Stimulated activated CD4-positive, alpha-beta T cell treated with anti-CD3 and anti-CD28 coated beads, Interleukin-12 subunit alpha, Interleukin-12 subunit beta, amount 100 ng/mL, for 48 hours (primary cell): Measurements from ENCODE around the gene IFNL3.
"Not testable (repeated sequence)": the region's sequence is repeated elsewhere in the genome, so short reads cannot be mapped to it uniquely, and the experiment has no call there.

Source experiments
- DNase-seq, 3 donors: peaks; one replicate each; pipeline ENCODE4 v3.0.0-alpha.2; 2020; ENCODE audit warnings: low read depth in 2 of 3, low spot score in 1 of 3

Gene IFNL3

DNA sequence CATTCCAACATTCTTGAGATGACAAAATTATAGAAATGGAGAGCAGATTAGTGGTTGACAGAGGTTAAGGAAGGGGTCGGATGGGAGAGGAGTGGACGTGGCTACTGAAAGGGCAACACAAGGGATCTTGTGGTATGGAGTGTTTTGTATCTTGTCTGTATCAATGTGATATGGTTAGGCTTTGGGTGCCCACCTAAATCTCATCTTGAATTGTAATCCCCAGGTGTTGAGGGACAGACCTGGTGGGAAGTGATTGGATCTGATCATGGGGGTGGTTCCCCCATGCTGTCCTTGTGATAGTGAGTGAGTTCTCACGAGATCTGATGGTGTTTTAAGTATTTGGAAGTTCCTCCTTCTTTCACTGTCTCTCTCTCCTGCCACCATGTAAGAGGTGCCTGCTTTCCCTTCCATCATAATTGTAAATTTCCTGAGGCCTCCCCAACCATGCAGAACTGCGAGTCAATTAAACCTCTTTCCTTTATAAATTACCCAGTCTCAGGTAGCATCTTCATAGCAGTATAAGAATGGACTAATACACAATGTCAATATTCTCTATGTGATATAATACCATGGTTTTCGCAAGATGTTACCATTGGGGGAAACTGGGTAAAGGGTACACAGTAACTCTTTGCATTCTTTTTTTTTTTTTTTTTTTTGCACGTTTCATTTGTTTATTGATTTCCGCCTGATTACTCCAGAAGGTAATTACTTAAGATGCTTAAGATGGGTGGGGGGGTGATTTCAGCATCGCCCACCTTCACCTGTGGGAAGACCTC is 8.8 kb upstream of the IFNL3 start:
- DNase-seq: no peak

DNA sequence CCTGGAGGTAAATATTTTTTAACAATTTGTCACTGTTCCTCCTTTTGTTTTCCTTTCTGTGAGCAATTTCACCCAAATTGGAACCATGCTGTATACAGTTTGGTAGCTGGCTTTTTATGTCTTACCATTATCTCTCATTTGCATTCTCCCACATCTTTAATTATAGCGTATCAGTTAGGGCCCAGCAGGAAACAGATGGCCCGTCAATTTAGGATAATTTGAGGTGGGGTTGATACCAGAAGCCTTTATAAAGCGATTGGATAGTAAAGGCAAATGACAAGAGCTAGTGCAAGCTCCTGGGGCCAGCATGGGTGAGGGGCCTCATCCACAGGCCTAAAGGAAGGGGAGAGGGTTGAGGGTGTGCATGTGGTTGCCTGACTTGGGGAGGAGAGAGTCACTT is 7.7 kb upstream of the IFNL3 start:
- no peak for DNase-seq

DNA sequence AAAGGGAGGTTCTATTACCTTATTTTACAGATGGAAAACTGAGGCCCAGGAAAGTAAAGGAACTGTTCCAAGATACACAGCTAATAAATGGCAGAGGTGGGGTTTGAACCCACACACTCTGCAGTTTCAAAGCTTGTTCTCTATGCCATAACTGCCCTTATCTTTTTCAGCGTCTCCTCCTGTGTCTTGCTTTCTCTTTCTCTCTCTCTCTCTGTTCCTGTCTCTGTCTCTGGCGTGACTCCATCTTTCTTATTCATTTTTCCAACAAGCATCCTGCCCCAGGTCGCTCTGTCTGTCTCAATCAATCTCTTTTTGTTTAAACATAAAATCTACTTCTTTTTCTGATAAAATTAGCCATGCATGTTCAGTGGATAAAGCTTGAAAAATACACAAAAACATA is 7.0 kb upstream of the IFNL3 start:
- no peak for DNase-seq

DNA sequence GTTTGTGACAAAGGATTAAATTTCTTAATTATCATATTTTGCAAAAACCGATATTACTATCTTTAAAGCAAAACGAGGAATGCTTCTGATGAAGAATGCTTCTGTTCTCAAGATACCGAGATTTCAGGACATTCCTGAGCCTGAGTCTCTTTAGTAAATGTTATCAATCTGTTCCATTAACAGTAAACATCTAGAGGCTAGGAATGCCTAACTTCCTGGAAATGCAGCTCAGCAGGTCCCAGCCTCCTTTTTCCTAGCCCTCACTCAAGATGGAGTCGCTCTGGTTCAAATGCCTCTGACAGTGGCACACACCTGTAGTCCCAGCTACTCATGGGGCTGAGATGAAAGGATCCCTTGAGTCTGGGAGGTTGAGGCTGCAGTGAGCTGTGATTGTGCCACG is 6.3 kb upstream of the IFNL3 start:
- DNase-seq: no peak

DNA sequence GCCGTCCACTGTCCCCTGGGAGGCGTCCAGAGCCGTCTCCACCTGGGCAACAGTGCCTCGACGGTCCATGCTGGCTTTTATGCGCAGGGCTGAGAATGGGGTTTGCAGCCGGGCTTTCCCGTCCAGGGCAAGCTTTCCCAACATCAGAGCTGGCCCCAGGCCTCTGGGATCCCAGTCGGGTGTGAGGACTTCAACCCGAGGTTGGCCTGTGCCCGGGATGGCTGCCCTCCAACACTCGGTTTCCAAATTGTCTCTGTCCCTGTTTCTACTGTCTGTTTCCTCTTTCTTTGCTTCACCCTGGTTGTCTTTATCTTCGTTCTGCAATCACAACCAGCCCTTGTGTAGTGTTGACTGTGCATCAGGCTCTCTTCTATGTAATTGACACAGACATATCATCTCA is 4.0 kb upstream of the IFNL3 start, which contains the start of gene IFNL4:
Gene IFNL4 (minus strand): TSS at position 51 of the 400 bp plus-strand sequence.
- DNase-seq: no peak

DNA sequence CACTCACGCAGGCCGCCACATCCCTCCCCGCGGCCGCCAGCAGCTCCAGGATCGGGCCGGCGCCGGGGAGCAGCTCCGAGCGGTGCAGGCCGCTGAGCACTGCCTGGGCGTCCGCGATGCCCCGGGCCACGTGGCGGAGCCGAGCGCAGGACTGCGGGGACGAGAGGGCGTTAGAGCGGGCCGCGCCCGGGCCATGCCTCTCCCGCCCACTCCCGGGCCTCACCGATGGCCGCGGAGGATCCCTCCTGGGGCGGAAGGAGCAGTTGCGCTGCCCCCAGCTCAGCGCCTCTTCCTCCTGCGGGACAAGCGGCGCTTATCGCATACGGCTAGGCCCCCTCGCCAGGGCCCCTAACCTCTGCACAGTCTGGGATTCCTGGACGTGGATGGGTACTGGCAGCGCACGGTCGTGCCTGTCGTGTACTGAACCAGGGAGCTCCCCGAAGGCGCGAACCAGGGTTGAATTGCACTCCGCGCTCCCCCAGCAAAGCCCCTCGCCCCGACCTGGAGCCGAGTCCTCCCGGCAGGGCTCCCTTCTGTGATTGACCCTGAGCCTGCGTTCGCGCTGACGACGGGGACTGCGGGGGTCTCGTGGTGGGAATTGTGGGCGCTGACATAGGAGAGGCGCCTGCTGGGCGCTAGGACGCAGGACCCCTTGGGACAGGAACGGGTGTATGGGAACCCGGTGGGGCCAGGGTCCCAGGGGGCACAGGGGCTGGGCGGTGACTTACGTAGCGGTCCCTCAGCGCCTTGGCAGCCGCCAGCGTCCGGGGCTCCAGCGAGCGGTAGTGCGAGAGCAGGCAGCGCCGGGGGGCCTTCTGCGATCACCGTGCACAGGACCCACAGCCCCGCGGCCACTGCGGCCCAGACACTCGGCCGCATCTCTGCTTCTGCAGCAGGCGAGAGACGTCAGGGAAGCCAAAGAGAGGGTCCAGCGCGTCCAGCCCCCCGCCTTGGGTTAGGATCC is 3.2 kb upstream of the IFNL3 start:
- no peak for DNase-seq

DNA sequence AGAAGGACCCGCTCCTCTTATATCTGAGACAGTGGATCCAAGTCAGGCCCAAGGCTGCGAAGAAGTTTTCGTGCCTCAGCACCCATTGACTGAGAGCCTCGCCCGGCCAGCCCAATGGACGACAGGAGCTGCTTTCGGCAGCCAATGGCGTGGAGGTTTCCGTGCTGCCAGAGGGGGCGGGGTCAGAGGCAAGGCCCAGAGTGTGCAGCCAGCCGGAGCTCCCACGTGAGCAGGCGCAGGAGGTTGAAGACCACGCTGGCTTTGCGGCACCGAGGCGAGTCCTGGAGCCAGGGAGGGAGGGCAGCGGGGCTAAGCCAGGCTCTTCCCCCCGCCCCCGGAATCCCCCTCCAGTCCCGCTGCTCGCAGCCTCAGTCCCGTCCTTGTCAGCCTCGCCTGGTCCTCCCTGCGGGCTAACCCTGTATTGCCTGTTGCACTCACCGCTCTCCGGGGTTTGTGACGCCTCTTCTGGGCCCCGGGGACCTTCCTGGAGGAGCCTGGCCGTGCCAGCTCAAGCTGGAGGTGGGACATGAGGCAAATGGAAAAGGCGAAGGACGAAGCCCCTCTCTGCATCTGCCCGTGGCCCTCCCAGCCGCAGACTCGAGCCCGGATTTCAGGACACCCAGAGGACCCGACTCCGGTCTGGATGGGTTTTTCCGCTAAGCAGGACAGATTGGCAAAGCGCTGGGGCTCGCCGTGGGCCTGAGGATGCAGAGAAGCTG is 2.3 kb upstream of the IFNL3 start:
- peak in 1 of 3 donors; percentile 32 for DNase-seq

DNA sequence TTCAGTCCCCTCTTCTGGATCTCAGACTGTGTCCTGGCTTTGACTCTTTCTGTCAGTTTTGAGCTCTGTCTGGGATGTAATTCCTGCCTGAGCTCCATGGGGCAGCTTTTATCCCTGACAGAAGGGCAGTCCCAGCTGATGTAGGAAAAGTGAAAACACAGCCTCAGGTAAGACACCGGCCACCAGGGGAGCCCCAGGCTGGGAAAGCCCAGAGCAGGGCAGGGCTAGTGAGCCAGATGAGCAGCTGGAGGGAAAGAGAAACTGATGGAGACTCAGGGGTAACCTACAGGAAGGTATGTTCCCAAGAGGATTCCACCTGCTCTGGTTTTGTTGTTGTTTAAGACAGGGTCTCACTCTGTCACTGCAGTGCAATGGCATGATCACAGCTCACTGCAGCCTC is 360 bp upstream of the IFNL3 start:
- DNase-seq: not testable (repeated sequence)

DNA sequence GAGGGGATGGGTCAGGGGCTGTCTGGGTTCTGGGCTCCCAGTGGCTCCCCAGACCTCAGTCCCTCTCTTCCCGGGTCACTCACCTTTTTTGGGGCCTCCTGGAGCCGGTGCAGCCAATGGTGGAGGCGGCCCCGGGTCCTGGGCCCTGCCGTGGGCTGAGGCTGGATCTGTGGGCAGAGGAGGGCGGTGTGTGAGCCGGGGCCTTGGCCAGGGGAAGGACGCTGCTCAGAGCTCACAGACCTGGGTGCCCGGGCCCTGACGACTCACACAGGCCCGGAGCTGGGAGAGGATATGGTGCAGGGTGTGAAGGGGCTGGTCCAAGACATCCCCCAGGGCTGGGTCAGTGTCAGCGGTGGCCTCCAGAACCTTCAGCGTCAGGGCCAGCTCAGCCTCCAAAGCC is 1.1 kb downstream of the IFNL3 start:
- DNase-seq: not testable (repeated sequence)

DNA sequence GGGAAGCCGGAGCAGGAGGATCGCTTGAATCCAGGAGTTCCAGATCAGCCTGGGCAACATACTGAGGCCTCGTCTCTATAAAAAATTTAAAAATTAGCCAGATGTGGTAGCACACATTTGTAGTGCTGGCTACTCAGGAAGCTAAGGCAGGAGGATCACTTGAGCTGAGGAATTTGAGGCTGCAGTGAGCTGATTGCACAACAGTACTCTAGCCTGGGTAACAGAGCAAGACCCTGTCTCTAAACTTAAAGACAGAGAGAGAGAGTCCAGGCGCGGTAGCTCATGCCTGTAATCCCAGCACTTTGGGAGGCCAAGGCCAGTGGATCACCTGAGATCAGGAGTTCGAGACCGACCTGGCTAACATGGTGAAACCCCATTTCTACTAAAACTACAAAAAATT is 4.4 kb downstream of the IFNL3 start:
- no peak for DNase-seq

DNA sequence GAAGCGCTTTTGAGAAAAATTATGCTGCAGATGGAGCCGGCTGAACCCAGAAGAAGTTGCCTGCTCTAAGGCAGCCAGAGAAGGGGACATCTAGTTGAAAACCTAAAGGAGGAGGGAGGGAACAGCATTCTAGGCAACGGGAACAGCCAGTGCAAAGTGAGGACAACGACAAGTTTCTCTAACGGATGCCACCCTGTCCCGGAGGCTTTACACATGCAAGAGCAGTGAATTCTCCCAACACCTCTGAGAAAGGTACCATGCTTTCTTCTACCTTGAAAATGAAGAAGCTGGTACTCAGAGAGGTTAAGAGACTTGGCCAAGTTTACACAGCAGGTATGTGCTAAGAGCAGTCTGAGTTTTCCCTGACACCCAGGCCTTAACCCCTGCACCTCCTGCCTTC is 5.9 kb downstream of the IFNL3 start:
- DNase-seq: no peak

DNA sequence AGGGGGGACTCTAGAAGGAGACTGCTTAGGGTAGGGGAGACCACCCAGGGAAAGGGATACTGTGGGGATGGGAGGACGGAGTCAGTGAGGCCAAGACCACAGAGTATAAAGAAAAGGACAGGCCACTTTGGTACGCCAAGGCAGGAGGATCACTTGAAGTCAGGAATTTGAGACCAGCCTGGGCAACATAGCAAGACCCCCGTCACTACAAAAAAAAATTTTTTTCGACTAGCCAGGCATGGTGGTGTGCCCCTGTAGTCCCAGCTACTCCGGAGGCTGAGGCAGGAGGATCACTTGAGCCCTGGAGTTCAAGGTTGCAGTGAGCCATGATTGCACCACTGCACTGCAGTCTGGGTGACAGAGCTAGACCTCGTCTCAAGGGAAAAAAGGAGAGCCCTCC is 6.6 kb downstream of the IFNL3 start:
- DNase-seq: no peak

DNA sequence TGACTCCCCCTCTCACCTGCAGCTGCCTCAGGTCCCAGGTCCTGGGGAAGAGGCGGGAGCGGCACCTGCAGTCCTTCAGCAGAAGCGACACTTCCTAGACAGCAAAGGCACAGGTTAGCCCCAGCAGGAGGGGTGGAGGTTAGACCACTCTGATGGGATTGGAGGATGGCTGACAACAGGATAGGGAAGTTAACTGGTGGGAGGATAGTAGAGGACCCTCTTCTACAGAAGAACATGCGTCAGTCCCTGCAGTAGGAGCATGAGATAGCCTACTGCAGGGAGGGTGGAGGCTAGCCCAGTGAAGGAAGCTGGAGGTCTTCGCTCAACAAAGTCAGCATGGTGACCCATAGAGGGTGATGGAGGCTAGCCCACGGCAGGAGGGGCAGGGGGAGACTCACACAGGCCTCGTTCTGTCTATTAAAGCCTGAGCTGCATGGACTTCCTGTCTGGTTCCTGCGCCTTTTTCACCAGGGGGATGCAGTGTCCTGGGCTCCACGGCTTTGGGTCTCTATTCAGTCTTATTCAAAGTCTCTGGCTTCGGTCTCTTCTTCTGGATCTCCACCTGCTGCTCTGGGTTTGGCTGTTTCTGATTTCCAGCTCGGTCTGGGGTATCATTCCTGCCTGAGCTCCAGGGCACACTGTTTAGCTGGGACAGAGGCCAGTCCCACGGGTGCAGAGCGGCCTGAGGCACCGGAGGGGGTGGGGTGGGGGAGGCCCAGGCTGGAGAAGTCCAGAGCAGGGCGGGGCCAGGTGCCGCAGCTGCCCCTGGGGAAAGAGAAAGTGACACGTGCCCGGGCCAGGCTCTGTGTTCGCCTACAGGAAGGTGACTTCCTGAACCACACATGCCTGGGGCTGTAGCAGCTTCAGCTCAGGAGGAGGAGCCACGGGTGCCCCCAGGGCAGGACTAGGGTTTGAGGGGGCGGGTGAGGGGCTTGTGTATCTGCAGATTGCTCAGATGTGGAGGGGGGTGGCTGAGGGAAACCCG is 7.3 kb downstream of the IFNL3 start:
- peak in 1 of 3 donors; percentile 40 for DNase-seq

DNA sequence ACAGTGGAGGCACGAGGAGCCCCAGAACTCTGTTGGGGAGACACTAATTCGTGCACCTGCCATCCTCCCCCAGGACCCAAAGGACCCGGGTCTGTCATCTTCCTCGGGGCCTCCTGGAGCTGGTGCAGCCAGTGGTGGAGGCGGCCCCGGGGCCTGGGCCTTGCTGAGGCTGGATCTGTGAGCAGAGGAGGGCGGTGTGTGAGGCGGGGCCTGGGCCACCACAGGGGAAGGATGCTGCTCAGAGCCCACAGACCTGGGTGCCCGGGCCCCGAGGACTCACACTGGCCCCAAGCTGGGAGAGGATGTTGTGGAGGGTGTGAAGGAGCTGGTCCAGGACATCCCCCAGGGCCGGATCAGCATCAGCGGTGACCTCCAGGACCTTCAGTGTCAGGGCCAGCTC is 8.3 kb downstream of the IFNL3 start:
- DNase-seq: no peak

DNA sequence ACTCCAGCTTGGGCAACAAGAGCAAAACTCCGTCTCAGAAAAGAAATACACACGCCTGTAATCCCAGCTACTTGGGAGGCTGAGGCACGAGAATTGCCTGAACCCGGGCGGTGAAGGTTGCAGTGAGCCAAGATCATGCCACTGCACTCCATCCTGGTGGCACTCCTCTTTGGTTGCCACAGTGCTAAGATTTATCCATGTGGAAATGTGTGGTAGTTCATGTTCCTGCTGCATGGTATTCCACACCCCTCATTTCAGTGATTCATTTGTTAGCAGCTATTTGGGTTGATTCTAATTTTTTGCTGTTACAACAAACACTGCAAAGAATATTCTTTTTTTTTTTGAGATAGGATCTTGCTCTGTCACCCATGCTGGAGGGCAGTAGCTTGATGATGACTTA is 12.1 kb downstream of the IFNL3 start:
- DNase-seq: no peak

DNA sequence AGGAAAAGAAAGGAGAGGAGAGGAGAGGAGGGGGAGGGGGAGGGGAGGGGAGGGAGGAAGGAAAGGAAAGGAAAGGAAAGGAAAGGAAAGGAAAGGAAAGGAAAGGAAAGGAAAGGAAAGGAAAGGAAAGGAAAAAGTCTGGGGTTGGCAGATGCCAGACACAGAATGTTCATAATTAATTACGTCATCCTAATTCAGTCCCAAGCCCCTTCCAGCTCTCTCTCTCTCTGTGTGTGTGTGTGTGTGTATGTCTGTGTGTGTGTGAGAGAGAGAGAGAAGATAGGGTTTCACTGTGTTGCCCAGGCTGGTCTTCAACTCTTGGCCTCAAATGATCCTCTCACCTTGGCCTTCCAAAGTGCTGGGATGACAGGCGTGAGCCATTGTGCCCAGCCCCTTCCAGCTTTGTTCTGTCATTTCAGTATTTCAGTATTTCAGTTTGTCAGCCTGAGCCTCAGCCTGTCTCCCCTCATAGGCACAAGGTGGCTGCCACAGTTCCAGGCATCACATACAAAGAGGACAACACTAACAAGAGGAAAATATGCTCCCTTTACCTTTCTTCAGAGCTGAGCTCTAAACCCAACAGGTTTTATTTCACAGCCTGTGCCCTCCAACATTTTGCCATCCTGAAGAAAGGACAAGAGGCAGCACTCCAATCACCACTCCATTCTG is 14.6 kb downstream of the IFNL3 start:
- no peak for DNase-seq

DNA sequence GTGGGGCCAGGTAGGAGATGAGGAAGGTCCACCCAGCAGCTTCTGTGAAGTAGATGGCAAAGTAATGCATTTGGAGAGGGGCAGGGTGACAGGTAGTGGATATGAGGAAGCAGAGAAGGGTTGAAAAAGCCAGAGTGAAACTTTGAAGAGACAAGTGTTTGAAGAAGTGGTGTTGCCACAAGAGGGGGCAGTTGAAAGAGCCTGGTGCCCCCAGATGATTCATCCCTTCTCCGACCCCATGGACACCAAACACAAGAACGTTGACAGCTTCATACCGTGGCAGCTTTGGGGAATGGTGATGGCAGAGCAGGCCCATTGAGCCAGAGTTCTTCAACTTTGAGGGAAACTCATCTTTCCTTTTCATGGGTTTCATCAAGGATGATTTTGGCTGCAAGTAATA is 19.9 kb downstream of the IFNL3 start:
- no peak for DNase-seq

DNA sequence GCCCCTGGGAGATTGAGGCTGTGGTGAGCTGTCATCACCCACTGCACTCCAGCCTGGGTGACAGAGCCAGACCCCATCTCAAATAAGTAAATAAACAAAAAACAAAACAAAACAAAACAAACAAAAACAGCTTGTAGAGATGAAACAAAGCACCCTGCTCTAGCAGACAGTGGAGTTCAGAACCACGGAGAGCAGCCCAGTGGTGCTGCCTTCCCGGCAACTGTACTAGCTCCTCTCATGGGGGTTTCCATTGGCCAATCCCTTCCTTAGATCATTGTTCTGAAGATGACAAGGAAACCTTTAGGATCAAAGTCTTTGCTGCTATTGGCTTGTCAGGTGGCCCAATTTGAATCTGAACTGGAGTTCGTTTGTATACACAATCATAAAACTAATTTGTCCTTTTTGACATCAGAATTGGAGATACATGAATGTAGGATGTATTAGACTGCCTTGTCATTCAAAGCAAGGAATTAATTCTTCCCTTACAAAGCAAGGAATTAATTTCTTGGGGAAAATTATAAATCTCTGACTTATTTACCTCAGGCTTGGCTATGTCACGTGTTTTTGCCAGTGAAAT is 21.0 kb downstream of the IFNL3 start:
- no peak for DNase-seq

DNA sequence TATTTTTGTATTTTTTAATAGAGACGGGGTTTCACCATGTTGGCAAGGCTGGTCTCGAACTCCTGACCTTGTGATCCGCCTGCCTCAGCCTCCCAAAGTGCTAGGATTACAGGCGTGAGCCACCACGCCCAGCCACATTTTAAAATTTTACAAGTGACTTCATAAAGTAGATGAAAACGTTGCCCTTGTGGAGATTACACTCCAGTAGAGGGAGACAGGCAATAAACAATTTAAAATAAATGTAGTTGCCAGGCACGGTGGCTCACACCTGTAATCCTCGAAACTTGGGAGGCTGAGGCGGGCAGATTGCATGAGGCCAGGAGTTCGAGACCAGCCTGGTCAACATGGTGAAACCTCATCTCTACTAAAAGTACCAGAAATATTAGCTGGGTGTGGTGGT is 25.7 kb downstream of the IFNL3 start:
- DNase-seq: not testable (repeated sequence)
